ENCODE data around the gene PARD3.

- no peak for TF ChIP-seq CTCF (IDR thresholded peaks at IDR 0.05)
- no peak for TF ChIP-seq POLR2A (IDR thresholded peaks at IDR 0.05)
Observed at GRCh38 chr10:34607894-34608293, 207.2 kb downstream of the PARD3 start.

Measured in Peyer's patch (tissue), 4 donors.